Skin of body (tissue), 2 donors: ENCODE measurements around the gene PLPP4. TPM values are rescaled to one million over a fixed set of nuclear protein-coding genes. Genes with fewer than 3 reads are reported as not detected.
A peak's percentile ranks its signal among the peaks of the same experiment; 100 is the strongest.
"Not testable (repeated sequence)": the region's sequence is repeated elsewhere in the genome, so short reads cannot be mapped to it uniquely, and the experiment has no call there.

ENCODE experiments used
- DNase-seq: peaks from one replicate; lab custom pipeline; 2025; lab: John Stamatoyannopoulos, UW
- total RNA-seq: library from RNA; depleted of rRNA; stranded (reverse); fragments of >200 nt; gene quantifications from one replicate; pipeline ENCODE4 v1.2.3, GENCODE V29; 2014

Gene PLPP4
- total RNA-seq, 1 donor from 2014 or later: 5.3 TPM

DNA sequence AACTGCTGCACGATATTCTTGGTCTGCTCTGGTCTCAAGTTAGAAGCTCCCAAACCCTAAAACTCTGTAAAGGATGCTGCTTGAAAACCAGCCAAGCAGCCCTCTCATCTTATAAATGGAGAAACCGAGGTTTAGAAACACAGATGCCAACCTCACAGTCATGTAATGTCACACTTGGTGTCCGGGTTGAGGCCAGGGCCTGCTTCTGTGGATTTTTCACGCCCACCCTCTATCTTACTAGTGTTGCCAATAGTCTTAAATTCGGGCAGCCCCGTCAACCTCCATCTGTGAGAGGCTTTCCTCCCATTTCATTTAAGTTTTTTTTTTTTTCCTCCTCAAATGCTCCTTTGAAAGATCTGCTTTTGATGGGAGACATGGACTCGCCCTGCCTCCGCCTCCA, 28.9 kb downstream of the PLPP4 start:
- DNase-seq: no peak

DNA sequence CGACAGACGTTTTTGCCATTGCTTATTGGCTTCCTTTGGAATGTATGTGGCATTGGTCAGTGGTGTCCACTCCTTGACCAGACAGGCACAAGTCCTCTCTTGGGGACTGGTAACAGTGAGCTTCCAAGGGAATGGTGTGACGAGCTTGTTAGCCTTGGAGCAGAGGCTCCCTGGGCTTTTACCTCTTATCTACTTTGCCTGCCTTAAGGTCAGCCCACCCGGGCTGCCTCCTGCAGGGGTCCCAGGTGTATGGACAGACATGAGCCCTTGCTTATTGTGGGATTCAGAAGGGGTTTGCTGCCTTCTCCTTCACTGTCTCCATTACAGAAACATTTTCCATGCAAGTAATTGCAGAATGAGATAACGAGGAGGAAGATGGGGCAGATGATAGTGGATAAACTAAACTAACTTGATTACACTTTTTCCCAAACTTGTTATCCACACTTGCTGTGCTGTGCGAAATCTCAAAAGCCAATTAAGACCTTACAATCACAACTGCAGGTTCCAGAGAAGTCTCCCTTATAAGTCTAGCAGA, 29.7 kb downstream of the PLPP4 start:
- DNase-seq: no peak

DNA sequence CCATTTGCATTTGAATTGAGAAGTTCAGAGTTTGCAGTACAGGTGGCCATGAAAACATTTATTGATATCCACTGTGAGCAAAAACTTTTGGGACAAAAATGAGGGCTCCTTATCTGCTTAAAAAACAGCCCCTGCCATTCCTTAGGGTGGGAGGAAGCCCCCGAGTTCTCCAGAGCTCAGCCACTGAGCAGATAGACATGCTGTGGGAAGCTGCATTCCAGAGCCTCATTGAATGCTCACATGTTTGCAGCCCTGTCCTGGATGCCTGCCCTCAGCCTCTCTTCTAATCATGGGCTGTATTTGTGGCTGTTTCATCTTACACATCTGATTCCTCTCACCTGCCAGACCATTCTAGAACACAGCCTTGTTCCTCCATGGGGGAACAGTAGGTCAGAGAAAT, 33.3 kb downstream of the PLPP4 start:
- no peak for DNase-seq

DNA sequence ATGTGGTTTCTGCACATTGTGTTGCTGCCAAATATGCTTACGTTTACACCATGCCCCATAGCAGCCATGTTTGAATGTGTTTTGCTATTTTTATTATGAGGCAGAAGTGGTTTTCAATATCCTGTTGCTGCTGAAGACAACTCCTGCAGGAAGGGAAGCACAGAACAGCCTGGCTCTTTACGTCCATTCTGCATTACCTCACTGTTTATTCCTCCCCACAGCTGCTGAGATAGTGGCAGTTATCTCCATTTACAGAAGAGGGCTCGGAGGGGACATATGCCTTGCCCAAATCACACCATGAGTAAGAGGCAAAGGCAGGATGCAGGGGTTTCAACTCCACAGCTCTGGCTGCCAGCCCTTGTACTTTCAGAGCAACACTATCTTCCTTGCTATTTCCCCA, 35.3 kb downstream of the PLPP4 start:
- no peak for DNase-seq

DNA sequence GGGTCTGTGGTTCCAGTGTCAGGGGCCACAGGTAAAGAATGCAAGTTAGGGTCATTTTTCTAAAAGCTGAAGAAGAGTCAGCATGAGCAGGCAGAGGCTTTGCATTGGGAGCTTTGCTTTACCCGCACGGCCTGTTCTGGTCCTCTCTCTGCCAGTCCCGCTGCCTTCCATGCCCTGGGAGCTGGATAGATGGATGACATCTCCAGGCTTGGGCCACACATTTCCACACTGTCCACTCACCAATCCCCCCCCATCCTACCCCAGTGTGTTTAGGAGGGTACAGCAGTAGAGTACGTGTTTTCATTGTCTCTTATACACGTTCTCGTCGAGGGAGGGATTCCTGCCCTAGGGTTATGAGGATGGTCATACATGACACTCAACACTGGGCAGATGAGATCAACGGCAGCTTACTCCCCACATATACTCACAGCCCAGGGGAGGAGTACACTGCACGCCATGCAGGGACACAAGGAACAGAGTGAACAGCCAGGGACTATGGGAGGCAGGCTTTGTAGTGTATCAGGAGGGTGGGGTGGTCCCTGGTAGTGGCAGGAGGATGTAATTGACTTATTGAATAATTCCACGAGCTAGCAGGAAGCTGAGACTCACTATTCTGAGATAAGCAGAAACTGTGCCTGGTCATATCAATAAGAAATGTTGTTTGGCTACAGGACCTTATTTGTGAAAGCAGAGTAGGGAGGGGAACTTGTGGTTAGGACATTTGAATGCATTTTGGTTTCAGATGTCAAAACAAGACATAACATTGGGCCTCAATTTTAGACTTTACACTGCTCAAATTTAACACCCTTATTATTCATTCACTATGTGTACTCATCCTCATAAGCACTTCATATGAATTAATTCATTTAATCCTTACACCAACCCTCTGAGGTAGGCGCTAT, 36.6 kb downstream of the PLPP4 start:
- no peak for DNase-seq

DNA sequence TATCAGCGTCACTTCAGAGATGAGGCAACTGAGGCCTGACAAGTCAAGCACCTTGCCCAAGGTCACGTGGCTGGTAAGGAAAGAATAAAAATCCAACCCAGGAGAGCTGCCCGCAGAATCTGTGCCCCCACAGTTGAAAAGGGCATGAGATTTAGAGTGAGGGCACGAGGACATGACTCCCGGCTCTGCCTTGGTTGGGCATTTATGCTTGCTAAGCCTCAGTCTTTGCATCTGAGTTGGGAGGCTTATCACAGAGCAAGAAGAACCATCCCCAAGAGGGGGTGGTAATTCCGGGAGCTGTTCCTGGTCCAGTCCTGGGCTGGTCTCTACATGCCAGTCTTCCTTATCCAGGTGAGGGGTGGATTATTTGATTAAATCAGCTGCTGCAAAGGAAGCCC, 37.3 kb downstream of the PLPP4 start:
- DNase-seq: no peak

DNA sequence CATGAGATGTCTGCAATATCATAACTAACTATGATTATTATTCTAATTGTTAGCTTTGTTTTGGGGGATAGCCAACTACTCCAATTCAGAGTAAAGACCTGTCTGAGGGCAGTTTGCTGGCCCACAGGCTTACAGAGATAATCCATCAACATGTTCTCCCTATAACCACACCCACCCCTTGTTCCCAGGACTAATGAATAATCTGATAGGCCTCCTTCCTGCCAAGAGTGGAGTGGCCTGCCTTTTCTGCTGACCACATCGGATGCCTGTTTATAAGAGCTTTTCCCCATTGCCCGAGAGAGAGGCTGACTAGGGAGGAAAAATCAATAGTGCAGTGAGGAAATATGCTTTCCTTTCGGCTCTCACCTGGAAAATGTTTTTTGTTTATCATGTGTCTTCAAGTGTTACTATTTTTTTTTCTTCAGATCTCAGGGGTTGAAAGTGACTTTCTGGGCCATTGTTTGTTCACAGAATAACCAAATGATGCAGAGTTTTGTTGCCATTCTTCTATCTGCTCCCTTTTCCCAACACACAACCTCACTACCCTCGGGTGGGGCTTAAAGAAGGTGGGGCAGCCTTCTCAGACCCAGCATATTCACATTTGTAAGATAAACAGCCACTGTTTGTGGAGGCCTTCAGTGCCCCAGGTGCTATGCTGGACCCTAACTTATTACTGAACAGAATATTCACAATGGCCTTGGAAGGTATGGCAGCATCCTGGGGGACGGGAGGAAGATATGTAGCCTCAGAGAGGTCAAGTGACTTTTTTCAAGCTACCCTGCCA, 38.4 kb downstream of the PLPP4 start:
- no peak for DNase-seq

DNA sequence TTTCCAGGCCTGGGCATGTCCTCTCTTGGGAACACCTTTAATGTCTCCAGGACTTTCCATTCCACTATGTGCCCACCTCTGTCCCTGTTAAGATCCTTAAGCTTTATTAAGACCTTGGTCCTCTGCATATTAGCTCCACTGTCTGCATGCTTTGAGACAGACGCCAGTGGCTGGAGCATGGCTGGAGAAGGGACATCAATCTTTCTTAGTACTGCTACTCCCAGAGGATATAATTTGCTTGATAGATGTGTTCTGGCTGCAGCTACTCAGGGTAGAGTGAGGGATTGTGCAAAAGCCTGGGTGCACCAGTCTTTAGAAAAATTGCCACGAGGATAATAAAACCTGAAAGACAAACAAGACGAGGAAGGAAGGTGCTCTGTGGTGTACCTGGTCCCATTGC, 42.9 kb downstream of the PLPP4 start:
- no peak for DNase-seq

DNA sequence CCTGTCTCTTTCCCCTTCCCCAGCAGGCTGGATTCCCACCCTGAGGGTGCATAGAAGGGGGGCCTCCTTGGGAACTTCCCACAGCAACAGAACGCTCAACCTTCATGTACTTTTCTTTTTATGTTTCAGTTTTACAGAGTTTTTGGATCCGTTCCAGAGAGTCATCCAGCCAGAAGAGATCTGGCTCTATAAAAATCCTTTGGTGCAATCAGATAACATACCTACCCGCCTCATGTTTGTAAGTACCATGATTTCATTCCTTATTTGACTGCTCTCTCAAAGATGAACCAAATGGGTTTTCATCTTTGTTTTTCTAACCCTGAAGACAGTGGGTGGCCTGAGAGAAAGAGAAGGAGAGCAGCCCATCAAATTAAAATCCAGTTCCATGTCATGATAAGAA, 46.7 kb downstream of the PLPP4 start:
- DNase-seq: peak; percentile 4

DNA sequence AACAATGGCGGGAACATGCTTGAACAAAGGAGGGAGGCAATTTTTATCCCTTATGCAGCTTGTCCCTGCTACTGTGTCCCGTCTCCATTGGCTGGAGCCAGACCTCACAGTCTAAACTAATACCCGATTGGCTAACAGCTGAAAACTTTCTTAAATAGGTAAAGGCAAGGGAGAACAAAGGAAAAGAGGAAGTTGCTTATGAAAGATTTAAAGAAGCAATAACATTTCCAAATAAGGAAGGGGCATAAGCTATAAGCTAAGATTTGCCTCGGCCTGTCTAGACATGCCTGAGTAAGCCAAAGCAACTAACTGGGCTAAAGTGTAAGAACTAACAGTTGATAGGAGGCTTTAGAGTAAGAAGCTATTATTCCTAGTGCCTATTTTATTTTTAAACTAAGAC, 47.2 kb downstream of the PLPP4 start:
- not testable (repeated sequence) for DNase-seq

DNA sequence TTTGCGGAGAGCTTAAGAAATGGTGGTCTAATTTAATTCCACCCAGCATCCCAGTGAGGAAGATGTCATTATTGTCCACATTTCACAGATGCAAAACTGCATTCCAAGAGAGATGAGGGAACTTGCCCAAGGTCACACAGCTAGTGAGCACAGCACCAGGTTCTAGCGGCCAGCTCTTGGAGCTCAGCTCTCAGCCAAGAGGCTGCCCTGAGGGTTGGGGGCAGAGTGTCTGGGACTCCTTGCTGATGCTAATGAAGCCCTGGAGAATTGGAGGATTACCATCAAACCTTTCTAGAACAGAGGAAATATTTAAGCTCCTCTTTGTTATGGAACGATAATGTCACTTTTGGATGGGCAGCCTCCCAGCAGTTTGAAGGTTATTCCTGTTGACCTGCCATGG, 48.0 kb downstream of the PLPP4 start:
- DNase-seq: no peak

DNA sequence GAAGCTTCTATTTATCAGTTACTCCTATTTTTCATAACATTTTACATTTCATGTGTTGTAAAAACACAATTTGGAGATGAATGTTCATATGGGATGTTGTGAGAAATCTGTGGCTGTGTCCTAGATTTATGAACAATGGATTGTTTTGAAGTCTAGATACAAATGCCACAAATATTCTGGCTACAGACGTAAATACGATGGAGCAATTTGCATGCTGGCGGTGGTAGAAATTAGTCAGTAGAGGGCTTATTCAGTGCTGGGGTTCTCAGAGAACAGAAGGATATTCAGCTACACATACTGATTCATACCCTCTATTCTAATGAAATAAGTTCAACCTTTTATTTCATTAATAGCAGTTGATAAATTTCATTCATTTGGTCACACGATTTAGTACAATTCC, 48.8 kb downstream of the PLPP4 start:
- no peak for DNase-seq

DNA sequence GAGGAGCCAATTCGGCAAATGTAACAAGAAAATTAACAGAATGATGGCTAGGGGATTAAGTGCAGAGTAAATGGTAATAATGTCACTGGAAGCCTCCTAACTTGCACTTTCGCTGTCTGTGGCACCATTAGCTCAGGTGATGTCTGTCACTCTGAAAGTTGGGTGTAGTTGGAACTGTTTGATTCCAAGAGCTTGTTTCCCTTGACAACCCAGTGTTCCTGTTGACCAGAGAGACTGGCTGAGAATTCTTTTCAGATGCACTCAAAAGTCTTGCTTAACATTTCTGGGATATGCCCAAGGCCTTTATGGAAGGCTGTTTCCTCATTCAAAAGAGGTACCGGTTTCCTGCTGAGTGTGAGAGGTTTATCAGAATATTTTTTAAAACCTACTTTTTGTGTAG, 49.6 kb downstream of the PLPP4 start:
- no peak for DNase-seq

DNA sequence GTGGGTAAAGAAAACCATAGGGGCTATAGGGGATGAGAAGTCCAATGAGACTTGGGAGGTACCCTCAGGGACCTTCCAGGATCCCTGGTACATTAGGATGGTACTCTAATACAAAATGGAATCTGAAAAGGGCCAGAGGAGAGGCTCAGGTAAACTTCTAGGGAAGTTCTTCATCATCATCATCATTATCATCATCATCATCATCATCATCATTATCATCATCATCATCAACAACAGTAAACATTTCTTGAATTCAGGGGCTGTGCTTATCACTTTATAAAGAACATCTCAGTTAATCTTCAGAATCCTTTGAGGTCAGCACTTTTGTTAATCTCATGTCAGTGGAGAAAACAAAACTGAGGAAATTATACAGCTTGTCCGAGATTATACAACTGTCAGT, 50.1 kb downstream of the PLPP4 start:
- DNase-seq: no peak

DNA sequence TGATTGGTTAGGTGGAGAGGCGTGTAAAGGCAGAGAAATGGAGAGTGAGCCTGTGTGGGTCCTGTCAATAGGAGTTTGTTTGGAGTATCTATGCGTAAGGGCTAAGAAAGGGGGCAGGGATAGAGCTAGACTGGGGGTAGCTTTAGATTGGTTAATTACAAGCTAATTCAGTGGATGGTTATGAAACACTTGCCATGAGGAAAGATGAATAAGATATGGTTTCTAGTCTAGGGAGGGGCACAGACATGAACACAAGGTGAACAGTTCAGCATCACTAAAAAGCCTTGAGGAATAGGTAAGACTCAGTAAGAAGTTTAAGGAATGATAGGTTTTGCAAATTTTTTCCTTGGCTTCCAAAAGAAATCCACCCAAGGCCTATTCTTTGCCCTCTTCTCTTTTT, 50.6 kb downstream of the PLPP4 start:
- DNase-seq: no peak

DNA sequence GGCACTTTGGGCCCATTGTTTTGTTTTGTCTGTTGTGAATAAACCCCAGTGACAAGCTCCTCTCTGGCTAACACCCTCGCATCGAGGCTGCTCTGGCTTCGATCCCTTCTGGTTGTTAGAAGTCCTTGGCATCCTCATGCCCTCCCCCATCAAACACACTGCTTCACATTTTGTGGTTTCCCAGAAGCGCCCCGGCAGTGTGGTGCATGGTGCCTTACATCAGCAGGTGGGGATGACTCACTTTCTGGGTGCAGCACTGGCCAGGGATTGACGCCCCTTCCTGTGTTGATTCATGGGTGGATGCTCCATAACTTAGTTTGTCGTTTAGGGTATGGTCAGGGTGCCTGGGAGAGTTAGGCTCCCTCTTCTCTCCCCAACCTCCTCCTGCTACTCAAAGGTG, 51.4 kb downstream of the PLPP4 start:
- no peak for DNase-seq

DNA sequence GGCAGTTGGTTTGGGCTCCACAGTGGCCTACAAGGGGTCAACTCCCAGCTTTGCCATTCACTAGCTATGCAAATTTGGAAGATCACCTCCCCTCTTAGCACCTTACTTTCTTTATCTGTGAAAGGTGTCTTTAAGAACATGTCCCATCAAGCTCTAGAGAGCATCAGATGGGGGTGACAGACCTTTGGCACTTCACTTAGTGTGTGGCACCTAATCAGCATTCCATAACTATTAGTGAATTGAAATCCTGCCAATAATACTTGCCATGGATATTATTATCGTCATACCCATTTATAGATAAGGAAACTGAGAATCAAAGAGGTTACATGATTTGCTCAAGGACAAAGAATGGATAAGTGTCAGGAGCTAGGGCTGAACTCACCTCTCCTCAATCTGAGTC, 51.9 kb downstream of the PLPP4 start:
- no peak for DNase-seq

DNA sequence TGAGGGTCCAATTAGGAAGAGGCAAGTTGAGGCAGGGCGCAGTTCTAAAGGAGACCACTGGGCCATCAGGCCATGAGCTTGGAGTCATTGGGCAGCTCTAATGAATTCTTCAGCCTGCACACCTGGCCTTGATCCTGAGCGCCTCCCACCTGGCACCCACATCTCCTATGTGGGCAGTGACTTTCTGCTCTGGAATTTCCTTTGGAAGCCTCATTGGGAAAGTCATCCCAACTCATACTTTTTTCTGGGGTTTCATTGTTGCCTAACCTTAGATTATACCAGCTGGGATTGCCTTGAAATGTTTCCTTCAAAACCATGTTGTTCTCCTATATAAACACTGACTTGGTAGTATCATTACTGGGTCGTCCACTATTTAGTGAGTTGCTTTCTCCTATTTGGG, 54.1 kb downstream of the PLPP4 start:
- no peak for DNase-seq

DNA sequence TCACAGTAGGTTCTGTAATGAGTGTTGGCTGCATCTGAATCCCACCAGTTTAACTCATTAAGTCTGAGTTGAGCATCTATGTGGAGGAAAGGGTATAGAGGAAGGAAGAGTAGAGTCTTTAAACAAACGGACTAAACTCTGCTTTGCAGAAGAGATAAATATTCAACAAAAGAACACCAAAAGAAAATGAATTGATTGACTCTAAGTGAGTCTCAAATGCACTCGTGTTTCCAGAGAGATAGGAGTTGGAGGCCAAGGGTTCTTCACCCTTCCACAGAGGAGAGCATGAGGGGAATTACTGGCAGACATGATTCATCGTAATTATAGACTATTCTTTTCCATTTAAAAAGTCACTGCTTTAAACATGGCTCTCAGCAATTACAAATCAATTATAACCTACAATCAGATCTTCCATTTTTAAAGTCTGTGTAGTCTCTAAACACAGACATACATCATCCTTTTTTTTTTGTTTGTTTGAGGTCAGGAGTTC, 56.3 kb downstream of the PLPP4 start:
- no peak for DNase-seq

DNA sequence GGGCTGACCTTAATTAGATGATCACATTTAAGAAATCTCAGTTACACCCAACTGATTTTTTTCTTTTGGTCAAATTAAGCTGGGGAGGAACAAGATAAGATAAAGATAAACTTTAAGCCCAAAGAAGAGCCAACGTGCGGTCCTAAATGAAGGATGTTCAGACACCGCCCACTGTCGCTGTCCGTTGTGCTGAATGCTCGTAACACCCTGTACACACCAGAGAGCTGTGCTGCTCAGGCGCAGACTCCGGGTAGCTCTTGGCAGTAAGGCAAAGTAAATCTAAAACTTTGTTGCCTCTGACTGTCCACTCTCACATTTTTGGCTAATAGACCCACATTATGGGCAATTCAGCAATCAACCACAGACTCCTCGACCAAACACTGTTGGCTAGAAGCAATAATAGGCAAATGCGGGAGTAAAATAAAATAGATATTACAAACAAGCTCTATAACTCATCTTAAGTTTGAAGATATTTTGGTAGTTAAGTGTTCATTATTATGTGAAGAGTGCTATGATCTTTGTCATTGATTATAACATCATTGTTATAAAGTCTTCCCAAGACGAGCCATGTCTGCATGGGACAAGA, 57.1 kb downstream of the PLPP4 start:
- no peak for DNase-seq

DNA sequence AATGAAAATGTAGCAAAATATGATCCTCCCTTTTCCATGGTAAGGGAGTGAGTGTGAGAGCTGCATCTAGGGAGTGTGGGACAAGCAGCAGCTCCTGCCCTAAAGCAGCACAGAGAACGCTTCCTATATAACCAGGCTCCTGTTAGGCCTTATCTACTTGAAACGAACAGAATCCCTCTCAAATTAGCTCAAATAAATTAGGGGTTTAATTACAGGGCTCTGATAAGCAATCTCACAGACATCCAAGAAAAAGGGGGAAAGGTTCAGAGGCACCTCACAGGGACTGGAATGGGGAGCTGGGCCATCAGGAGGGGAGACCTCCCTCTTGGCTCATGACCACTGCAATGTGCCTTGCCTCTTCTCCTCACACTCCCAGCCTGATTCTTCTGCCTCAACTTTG, 57.9 kb downstream of the PLPP4 start:
- DNase-seq: no peak

DNA sequence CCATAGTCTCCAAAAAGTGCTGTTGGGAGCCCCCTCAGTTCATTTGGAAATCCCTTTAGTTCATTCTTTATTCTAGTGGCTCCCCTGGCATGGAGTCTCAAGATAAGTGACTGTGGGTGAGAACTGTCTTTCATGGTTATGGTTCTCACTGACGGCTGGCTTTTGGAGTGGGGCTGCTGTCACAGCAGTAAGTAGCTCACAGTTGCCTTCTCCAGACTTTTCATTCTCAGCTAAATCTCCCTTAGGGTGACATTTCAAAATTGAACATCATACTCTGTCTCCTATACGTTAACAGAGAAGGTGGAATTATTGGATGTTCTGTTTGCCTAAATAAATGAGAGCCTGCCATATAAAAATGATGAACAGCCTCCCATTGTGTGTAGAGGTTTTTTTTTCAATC, 58.7 kb downstream of the PLPP4 start:
- no peak for DNase-seq
